COR-L47 (cell line): ENCODE data around the gene GJA10.
"Not testable (repeated sequence)": the region's sequence is repeated elsewhere in the genome, so short reads cannot be mapped to it uniquely, and the experiment has no call there.

ENCODE experiments used
- DNase-seq: peaks from one replicate; lab custom pipeline; 2025; lab: John Stamatoyannopoulos, UW

GJA10 gene

GRCh38 chr6:89894169-89894568, at the start of gene GJA10:
Gene GJA10, plus strand, starts transcription at chr6:89894469. Its CDS starts 0 bp downstream, at chr6:89894469.
- no peak for DNase-seq

DNA sequence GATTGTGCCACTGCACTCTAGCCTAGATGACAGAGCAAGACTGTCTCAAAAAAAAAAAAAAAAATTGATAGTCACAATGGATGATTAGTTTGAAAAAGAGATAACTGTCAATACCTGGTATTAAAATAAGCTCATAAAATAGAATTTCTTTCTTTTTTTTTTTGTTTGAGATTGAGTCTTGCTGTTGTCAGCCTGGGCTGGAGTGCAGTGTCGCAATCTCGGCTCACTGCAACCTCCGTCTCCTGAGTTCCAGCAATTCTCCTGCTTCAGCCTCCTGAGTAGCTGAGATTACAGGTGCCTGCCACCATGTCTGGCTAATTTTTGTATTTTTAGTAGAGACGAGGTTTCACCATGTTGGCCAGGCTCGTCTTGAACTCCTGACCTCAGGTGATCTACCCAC, 46.8 kb upstream of the GJA10 start:
- DNase-seq = not testable (repeated sequence)

- no peak for DNase-seq
Observed at GRCh38 chr6:89853068-89853467, 41.2 kb upstream of the GJA10 start.

- no peak for DNase-seq
Observed at GRCh38 chr6:89858041-89858440, 36.2 kb upstream of the GJA10 start.

GRCh38 chr6:89859744-89860143, 34.5 kb upstream of the GJA10 start:
- DNase-seq = no peak

DNA sequence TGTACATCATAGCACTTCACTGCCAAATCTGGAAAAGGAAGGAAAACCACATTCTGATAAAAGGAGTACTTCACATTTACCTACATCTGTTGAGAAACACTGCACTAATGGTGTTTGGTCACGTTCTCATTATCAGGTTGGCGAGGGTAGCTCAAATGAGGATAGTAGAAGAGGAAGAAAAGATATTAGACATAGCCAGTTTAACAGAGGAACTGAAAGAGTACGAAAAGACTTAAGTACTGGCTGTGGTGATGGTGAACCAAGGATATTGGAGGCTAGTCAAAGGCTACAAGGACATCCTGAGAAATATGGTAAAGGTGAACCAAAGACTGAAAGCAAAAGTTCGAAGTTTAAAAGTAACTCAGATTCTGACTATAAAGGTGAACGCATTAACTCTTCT, 32.0 kb upstream of the GJA10 start:
- DNase-seq = no peak

DNA sequence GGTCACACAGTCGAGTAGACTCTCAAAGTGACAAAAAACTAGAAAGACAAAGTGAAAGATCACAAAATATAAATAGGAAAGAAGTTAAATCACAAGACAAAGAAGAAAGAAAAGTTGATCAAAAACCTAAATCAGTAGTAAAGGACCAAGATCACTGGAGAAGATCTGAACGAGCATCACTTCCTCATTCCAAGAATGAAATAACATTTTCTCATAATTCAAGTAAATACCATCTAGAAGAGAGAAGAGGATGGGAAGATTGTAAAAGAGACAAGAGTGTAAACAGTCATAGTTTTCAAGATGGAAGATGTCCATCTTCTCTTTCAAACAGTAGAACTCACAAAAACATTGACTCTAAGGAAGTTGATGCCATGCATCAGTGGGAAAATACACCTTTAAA, 31.6 kb upstream of the GJA10 start:
- DNase-seq = no peak

GRCh38 chr6:89866024-89866678, 28.1 kb upstream of the GJA10 start:
- no peak for DNase-seq

DNA sequence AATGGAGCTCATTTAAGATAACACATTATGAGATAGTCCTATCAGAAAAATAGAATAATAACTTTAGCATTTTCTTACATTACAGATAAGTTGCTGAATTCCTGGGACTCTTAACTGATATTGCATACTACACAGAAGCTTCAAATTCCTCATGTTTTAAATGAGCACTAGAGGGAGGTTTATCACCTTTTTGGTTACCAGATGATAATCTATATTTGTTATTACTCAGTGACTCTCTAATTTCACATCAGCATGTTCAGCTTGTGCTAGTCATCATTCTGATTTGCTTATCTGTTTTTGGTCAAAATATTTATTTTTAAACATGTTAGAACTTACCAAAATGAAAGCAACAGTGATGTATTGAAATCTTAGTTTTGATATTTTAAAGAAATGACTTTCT, 20.5 kb upstream of the GJA10 start:
- no peak for DNase-seq

GRCh38 chr6:89874438-89874837, 19.8 kb upstream of the GJA10 start:
- no peak for DNase-seq

DNA sequence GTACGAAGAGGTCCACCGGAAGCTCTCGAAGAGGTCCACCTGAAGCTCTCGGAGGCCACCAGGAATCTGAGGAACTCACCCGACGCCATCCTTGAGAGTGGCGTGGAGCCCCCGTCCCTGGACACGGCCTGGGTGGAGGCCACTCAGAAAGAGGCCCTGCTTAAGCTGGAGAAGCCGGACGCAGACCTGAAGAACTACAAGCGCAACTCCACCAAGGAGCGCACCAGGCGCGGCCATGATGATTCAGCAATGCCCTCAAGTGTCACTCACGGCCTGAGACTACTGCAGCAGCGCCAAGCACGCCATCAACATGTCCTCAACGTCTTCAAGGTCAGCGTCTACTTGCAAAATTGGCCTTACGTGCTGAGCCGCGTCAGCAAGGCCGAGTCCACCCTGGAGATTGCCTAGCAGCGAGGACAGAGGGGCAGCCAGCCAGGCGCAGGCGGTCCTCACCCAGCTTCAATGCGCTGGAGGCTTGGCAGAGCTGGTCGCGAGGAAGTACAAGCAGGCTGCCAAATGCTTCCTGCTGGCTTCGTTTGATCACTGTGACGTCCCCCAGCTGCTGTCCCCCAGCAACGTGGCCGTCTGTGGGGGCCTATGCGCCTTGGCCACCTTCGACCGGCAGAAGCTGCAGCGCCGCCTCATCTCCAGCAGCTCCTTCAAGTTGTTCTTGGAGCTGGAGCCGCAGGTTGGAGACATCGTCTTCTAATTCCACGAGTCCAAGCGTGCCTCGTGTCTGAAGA, 7.7 kb upstream of the GJA10 start:
- no peak for DNase-seq

DNA sequence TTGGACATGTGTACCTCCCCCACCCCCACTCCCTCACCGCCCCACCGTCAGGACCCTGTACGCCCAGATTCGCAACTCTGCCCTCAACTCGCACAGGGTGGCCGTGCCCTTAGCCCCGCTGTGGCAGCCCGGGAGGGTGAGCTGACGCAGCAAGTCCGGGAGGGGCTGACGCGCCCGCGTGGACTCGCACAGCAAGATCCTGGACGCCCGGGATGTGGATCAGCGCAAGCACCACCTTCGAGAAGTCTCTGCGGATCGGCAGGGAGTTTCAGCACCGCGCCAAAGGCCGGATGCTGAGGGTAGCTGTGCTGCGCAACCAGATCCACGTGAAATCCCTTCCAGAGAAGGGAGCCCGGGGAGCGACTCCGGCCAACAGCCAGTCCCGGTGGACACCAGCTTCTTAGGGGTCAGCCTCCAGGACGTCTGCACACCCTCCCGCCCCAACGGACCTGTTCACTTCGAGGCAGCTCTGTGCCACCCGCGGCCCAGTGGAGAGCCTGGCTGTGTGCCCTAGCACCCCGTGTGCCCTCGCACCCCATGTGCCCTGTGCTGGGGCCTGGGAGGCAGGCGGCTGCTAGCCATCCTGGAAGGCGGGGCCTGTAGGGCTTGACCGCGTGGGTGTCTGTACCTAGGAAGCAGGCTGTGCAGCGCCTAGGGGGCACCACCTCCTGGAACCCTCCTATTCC, 6.7 kb upstream of the GJA10 start:
- no peak for DNase-seq

GRCh38 chr6:89888138-89888514, 6.1 kb upstream of the GJA10 start:
- no peak for DNase-seq

GRCh38 chr6:89888871-89889270, 5.4 kb upstream of the GJA10 start:
- no peak for DNase-seq

GRCh38 chr6:89890845-89891528, 3.3 kb upstream of the GJA10 start:
- DNase-seq = not testable (repeated sequence)

DNA sequence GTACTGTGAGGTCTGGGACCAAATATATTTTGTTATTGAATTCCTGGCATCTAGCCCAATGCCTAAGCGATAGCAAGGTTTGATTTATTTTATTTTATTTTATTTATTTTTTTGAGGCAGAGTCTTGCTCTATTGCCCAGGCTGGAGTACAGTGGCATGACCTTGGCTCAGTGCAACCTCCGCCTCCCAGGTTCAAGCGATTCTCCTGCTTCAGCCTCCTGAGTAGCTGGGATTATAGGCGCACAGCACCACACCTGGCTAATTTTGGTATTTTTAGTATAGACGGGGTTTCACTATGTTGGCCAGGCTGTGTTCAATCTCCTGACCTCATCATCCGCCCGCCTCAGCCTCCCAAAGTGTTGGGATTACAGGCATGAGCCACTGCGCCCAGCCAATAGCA, 1.7 kb upstream of the GJA10 start:
- not testable (repeated sequence) for DNase-seq

GRCh38 chr6:89895276-89895874, 1.1 kb downstream of the GJA10 start:
- no peak for DNase-seq

DNA sequence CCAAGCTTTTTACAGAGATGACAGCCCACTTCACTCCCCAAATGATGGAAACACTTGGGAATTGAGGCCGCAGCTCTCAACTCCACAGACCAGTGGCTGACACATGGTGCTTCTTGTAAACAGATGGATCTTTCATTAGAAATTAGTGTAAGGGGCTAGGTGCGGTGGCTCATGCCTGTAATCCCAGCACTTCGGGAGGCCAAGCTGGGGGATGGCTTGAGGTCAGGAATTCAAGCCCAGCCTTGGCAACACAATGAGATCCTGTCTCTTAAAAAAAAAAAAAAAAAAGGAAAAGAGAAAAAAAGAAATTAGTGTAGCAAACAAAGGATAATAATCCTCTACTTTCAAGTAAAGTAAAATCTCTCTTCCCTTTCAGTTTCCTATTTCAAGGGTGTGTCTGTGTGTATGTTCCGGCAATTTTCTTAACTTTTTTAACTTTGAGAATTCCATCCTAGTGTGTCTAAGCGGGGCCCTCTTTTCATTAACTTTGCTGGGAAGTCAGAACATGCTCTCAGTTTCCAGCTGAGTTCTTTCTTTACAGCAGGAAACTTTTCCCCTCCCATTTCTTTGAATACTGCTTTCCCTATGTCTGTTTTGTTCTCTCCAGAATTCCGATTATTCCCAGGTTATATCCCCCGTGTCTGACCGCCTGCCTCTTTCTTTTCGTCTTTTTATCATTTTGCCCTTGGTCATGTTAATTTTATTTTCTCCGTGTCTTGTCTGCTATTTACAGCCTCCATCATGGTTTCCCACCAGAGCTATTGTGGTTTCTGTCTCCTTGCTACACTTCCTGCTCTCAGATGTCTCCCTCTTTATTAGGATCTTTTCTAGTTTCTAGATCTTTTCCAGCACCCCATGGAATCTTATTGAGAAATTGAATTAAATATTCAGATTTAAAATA, 16.0 kb downstream of the GJA10 start:
- not testable (repeated sequence) for DNase-seq

- no peak for DNase-seq
Observed at GRCh38 chr6:89910902-89911240, 16.6 kb downstream of the GJA10 start.

- no peak for DNase-seq
Observed at GRCh38 chr6:89916136-89916920, 22.1 kb downstream of the GJA10 start.
